HL-60 (cell line): ENCODE data around the gene DENND1C.

Experiments used
- DNase-seq, 2 experiments: peaks; one replicate each; pipeline ENCODE4 v3.0.0-alpha.2; 2010 to 2020; ENCODE audit warnings: low read depth in 1 of 2, low spot score in 1 of 2
- H3K27ac ChIP-seq: fragments of 250-450 bp; sonication (Bioruptor Pico); replicated peaks from 2 replicates; pipeline ENCODE4 v1.5.1; 2020; ENCODE audit warnings: mild to moderate bottlenecking, moderate library complexity
- H3K27me3 ChIP-seq: fragments of 250-450 bp; sonication (Bioruptor Pico); 2 replicates; pipeline ENCODE4 v1.5.1; 2021; ENCODE audit warnings: mild to moderate bottlenecking, moderate library complexity; ENCODE audit not compliant: insufficient read depth, poor library complexity, severe bottlenecking
- H3K4me3 ChIP-seq: replicated peaks from 2 replicates; pipeline ENCODE4 v1.5.1; 2011; ENCODE audit warnings: mild to moderate bottlenecking, control low read depth, low read length; ENCODE audit not compliant: insufficient read depth
- GABPA ChIP-seq: IDR thresholded peaks from 2 replicates; pipeline ENCODE4 v1.6.1; 2012; ENCODE audit warnings: low read depth
- POLR2AphosphoS5 ChIP-seq: IDR thresholded peaks from 2 replicates; pipeline ENCODE4 v1.6.1; 2012; ENCODE audit warnings: low read depth
- SPI1 ChIP-seq: IDR thresholded peaks from 2 replicates; pipeline ENCODE4 v1.6.1; 2012; ENCODE audit warnings: low read depth, mild to moderate bottlenecking, borderline replicate concordance
- TF ChIP-seq, protein P1 (sequence below): IDR thresholded peaks from one replicate; pipeline ENCODE4 v1.5.1; 2011; ENCODE audit warnings: low read length, control low read depth, inconsistent platforms; ENCODE audit not compliant: insufficient read depth
- TF ChIP-seq, protein P2 (sequence below): IDR thresholded peaks from 2 replicates; pipeline ENCODE4 v1.6.1; 2012; ENCODE audit warnings: low read depth; ENCODE audit not compliant: insufficient replicate concordance

Gene DENND1C

DNA sequence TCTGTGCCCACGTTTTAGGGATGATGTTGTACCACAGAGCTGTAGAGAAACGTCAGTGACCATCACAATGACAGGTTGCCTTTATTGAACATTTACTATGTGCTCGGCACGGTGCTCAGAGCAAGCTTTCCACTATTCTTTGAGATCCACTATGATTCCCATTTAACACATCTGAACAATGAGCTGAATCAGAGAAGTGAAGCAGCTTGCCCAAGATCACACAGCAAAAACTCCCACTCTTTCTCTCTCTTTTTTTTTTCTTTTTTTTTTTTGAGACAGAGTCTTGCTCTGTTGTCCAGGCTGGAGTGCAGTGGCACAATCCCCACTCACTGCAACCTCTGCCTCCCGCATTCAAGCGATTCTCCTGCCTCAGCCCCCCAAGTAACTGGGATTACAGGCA lies 41.1 kb upstream of the DENND1C start:
- no peaks in the 10 kb centered on the region for H3K27me3 ChIP-seq
- H3K27ac ChIP-seq: no peak overlapping the region
- no peak for DNase-seq
- H3K4me3 ChIP-seq: no peak overlapping the region
- TF ChIP-seq SPI1: no peak
- no peak for TF ChIP-seq POLR2AphosphoS5
- TF ChIP-seq GABPA: no peak
- TF ChIP-seq, protein P1, sequence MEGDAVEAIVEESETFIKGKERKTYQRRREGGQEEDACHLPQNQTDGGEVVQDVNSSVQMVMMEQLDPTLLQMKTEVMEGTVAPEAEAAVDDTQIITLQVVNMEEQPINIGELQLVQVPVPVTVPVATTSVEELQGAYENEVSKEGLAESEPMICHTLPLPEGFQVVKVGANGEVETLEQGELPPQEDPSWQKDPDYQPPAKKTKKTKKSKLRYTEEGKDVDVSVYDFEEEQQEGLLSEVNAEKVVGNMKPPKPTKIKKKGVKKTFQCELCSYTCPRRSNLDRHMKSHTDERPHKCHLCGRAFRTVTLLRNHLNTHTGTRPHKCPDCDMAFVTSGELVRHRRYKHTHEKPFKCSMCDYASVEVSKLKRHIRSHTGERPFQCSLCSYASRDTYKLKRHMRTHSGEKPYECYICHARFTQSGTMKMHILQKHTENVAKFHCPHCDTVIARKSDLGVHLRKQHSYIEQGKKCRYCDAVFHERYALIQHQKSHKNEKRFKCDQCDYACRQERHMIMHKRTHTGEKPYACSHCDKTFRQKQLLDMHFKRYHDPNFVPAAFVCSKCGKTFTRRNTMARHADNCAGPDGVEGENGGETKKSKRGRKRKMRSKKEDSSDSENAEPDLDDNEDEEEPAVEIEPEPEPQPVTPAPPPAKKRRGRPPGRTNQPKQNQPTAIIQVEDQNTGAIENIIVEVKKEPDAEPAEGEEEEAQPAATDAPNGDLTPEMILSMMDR: no peak
- TF ChIP-seq, protein P2, sequence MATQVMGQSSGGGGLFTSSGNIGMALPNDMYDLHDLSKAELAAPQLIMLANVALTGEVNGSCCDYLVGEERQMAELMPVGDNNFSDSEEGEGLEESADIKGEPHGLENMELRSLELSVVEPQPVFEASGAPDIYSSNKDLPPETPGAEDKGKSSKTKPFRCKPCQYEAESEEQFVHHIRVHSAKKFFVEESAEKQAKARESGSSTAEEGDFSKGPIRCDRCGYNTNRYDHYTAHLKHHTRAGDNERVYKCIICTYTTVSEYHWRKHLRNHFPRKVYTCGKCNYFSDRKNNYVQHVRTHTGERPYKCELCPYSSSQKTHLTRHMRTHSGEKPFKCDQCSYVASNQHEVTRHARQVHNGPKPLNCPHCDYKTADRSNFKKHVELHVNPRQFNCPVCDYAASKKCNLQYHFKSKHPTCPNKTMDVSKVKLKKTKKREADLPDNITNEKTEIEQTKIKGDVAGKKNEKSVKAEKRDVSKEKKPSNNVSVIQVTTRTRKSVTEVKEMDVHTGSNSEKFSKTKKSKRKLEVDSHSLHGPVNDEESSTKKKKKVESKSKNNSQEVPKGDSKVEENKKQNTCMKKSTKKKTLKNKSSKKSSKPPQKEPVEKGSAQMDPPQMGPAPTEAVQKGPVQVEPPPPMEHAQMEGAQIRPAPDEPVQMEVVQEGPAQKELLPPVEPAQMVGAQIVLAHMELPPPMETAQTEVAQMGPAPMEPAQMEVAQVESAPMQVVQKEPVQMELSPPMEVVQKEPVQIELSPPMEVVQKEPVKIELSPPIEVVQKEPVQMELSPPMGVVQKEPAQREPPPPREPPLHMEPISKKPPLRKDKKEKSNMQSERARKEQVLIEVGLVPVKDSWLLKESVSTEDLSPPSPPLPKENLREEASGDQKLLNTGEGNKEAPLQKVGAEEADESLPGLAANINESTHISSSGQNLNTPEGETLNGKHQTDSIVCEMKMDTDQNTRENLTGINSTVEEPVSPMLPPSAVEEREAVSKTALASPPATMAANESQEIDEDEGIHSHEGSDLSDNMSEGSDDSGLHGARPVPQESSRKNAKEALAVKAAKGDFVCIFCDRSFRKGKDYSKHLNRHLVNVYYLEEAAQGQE: no peak

DNA sequence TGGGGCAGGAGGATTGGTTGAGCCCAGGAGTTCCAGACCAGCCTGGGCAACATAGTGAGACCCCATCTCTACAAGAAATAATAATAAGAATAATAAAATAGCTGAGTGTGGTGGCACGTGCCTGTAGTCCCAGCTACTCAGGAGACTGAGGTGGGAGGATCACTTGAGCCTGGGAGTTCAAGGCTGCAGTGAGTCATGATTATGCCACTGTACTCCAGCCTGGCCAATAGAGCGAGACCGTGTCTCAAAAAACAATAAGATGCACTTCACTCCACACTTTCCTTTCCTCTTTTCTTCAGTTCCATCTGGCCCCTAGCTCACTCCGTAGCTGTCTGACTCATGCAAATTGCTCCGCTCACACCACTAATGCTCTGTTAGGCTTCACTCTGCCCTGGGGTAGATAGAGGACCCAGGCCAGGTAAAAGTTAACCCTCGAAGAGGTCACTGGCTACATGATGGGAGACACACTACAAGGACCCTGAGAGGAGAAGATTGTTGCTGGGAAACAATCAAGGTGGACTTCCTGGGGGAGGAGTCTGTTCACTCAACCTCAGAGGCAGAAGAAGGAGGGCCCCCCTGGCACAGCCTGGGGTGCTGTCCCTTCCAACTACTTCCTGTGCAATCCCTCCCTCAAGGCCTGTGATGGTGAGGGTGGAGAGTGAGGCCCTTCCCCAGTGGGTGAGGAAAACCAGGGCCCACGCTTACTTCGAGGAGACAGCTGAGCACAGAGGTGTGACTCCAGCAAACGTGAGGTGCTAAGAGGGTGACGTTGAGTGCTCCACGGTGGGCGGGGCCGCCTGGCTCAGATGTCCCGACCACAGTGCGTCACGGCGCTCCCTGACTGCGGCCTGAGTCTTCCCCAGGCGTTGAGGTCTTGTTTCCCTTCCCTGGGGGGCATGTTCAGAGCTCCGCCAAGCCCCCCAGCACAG lies 40.4 kb upstream of the DENND1C start:
- no peak for TF ChIP-seq GABPA
- no peak for TF ChIP-seq POLR2AphosphoS5
- no peak for TF ChIP-seq SPI1
- TF ChIP-seq, protein P2: no peak
- TF ChIP-seq, protein P1: no peak
- 0 out of 2 replicates have a peak overlapping the region, but pooled peaks have one; percentile 1 for H3K4me3 ChIP-seq
- no peak for DNase-seq
- no peak overlapping the region for H3K27ac ChIP-seq
- H3K27me3 ChIP-seq: no peaks in the 10 kb centered on the region

DNA sequence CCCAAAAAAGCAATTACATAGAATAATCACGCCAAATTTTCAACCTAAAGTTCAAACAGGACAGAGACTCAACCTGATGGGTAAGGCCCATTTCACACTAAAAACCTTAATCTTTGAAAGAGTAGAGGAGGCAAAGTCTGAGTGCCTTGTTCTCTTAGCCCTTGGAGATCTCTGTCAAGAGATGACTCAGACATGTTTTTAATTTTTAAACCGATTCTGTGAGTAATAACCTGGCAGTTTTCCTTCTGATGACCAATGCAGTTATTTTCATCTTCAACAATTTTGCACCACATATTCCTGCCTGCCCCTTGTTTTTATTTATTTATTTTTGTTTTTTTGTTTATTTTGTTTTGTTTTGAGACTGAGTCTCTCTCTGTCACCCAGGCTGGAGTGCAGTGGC lies 37.7 kb upstream of the DENND1C start:
- TF ChIP-seq SPI1 (no peak), POLR2AphosphoS5 (no peak), GABPA (no peak)
- TF ChIP-seq, protein P2: no peak
- TF ChIP-seq, protein P1: no peak
- H3K27me3 ChIP-seq: no peaks in the 10 kb centered on the region
- H3K27ac ChIP-seq: no peak overlapping the region
- no peak for DNase-seq
- no peak overlapping the region for H3K4me3 ChIP-seq
